WTC11 (cell line): Measurements from ENCODE around the gene PPARD. TPM values are rescaled to one million over a fixed set of nuclear protein-coding genes. Genes with fewer than 3 reads are reported as not detected.

Experiments
- ATAC-seq: fragments of 200-7000 bp; cut with Tn5 transposase; 2 replicates; pipeline ENCODE4 v1.10.0; 2021; ENCODE audit warnings: mild to moderate bottlenecking, moderate library complexity
- CTCF ChIA-PET: fragments of 300-600 bp; sonication (Branson Sonifier 250); formaldehyde crosslinking; loops from one replicate; lab custom pipeline; 2021; ENCODE audit warnings: antibody characterized with exemption; lab: Charles Lee
- POLR2A ChIA-PET: fragments of 350-600 bp; sonication (Branson Sonifier 250); formaldehyde crosslinking; loops from one replicate; lab custom pipeline; 2021; ENCODE audit warnings: antibody characterized with exemption; lab: Charles Lee
- DNase-seq: peaks from one replicate; pipeline ENCODE4 v3.0.0; 2021; ENCODE audit warnings: low spot score
- H3K27ac Mint-ChIP-seq: 2 replicates; pipeline ENCODE4 v1.8.0; 2021; ENCODE audit warnings: mixed read lengths
- H3K27me3 Mint-ChIP-seq: 2 replicates; pipeline ENCODE4 v1.8.0; 2021; ENCODE audit warnings: low read depth, mild to moderate bottlenecking, moderate library complexity, mixed read lengths
- H3K36me3 Mint-ChIP-seq: 2 replicates; pipeline ENCODE4 v1.8.0; 2021; ENCODE audit warnings: mixed read lengths
- H3K4me1 Mint-ChIP-seq: 2 replicates; pipeline ENCODE4 v1.8.0; 2022; ENCODE audit warnings: mixed read lengths
- H3K4me3 Mint-ChIP-seq: 2 replicates; pipeline ENCODE4 v1.8.0; 2021; ENCODE audit warnings: mild to moderate bottlenecking, moderate library complexity, mixed read lengths
- H3K9me3 Mint-ChIP-seq: 2 replicates; pipeline ENCODE4 v1.8.0; 2021; ENCODE audit warnings: mixed read lengths
- ATF3 ChIP-seq: sonication (generic); formaldehyde crosslinking; conservative IDR thresholded peaks from 2 replicates; pipeline ENCODE4 v1.8.1; 2022; ENCODE audit warnings: mild to moderate bottlenecking, missing genetic modification reagents
- FOXJ3 ChIP-seq: sonication (generic); formaldehyde crosslinking; IDR thresholded peaks from 2 replicates; pipeline ENCODE4 v1.9.0; 2021; ENCODE audit warnings: missing genetic modification reagents, mild to moderate bottlenecking, borderline replicate concordance
- FOXP4 ChIP-seq: sonication (generic); formaldehyde crosslinking; IDR thresholded peaks from 2 replicates; pipeline ENCODE4 v1.8.0; 2022; ENCODE audit warnings: mild to moderate bottlenecking, missing genetic modification reagents
- HMGXB4 ChIP-seq: sonication (generic); formaldehyde crosslinking; IDR thresholded peaks from 2 replicates; pipeline ENCODE4 v1.8.1; 2023; ENCODE audit warnings: mild to moderate bottlenecking, moderate library complexity, missing genetic modification reagents
- KAT7 ChIP-seq: sonication (generic); formaldehyde crosslinking; IDR thresholded peaks from 2 replicates; pipeline ENCODE4 v1.8.1; 2023; ENCODE audit warnings: missing genetic modification reagents, mild to moderate bottlenecking, borderline replicate concordance
- NFE2L1 ChIP-seq: sonication (generic); formaldehyde crosslinking; IDR thresholded peaks from 2 replicates; pipeline ENCODE4 v1.8.1; 2023; ENCODE audit warnings: missing genetic modification reagents
- NFYB ChIP-seq: sonication (generic); formaldehyde crosslinking; conservative IDR thresholded peaks from 2 replicates; pipeline ENCODE4 v1.8.0; 2022; ENCODE audit warnings: low read depth, missing genetic modification reagents
- PRDM15 ChIP-seq: sonication (generic); formaldehyde crosslinking; IDR thresholded peaks from 2 replicates; pipeline ENCODE4 v1.8.0; 2022; ENCODE audit warnings: missing genetic modification reagents
- PREB ChIP-seq: sonication (generic); formaldehyde crosslinking; IDR thresholded peaks from 2 replicates; pipeline ENCODE4 v1.8.1; 2022; ENCODE audit warnings: mild to moderate bottlenecking, missing genetic modification reagents, moderate library complexity, borderline replicate concordance
- RELA ChIP-seq: sonication (generic); formaldehyde crosslinking; IDR thresholded peaks from 2 replicates; pipeline ENCODE4 v1.8.1; 2022; ENCODE audit warnings: missing genetic modification reagents, mild to moderate bottlenecking, borderline replicate concordance
- SMAD3 ChIP-seq: sonication (generic); formaldehyde crosslinking; IDR thresholded peaks from 2 replicates; pipeline ENCODE4 v1.8.0; 2022; ENCODE audit warnings: missing genetic modification reagents, mild to moderate bottlenecking, borderline replicate concordance
- SP1 ChIP-seq: sonication (generic); formaldehyde crosslinking; conservative IDR thresholded peaks from 2 replicates; pipeline ENCODE4 v1.8.1; 2022; ENCODE audit warnings: missing genetic modification reagents
- TEAD4 ChIP-seq: sonication (generic); formaldehyde crosslinking; IDR thresholded peaks from 2 replicates; pipeline ENCODE4 v1.8.0; 2022; ENCODE audit warnings: mild to moderate bottlenecking, missing genetic modification reagents
- USF2 ChIP-seq: sonication (generic); formaldehyde crosslinking; IDR thresholded peaks from 2 replicates; pipeline ENCODE4 v1.8.1; 2023; ENCODE audit warnings: mild to moderate bottlenecking, missing genetic modification reagents, moderate library complexity
- total RNA-seq: library from RNA; stranded (reverse); gene quantifications from 3 replicates; pipeline ENCODE4 v1.2.3, GENCODE V29; 2021

PPARD gene
- total RNA-seq, 1 experiment from 2014 or later = 14.7 TPM

- CTCF ChIA-PET = interaction anchor here (0.6 to 2.8 kb wide), 3 partner anchors 28 to 71 kb away, joined by 4 to 10 read pairs (median 5); partner anchors contain the start of gene PPARD
- H3K27ac Mint-ChIP-seq = no peak overlapping the region
These were observed 69.7 kb downstream of the PPARD start for GRCh38 chr6:35412102-35412501.

More at GRCh38 chr6:35412102-35412501, 69.7 kb downstream of the PPARD start:
- no peak for ATAC-seq
- Mint-ChIP-seq H3K4me1 (peaks cover 11% of the 10 kb centered on the region), H3K9me3 (no peaks in the 10 kb centered on the region), H3K4me3 (no peak overlapping the region)
- DNase-seq = no peak
- TF ChIP-seq SP1 (CRISPR knock-in tag) (no peak), SMAD3 (no peak), KAT7 (no peak), NFYB (CRISPR knock-in tag) (no peak), USF2 (CRISPR knock-in tag) (no peak), RELA (CRISPR knock-in tag) (no peak), NFE2L1 (CRISPR knock-in tag) (no peak), FOXP4 (no peak), ATF3 (no peak), HMGXB4 (no peak), PREB (no peak), PRDM15 (no peak), FOXJ3 (CRISPR knock-in tag) (no peak), TEAD4 (CRISPR knock-in tag) (no peak)
- TF ChIP-seq, all 79 proteins: peak for 0
- no peaks in the 10 kb centered on the region; the same call in 1 of the 2 replicates for H3K27me3 Mint-ChIP-seq
- H3K36me3 Mint-ChIP-seq = no peaks in the 10 kb centered on the region
- POLR2A ChIA-PET = no interaction called here
